GM21529 (cell line): ENCODE results near the gene STRN.
"Not testable (repeated sequence)": the region's sequence is repeated elsewhere in the genome, so short reads cannot be mapped to it uniquely, and the experiment has no call there.

ENCODE experiments used
- ATAC-seq: cut with Tn5 transposase; IDR thresholded peaks from one replicate; pipeline ENCODE4 v1.9.1; 2021; ENCODE audit not compliant: unreplicated experiment

STRN gene

GRCh38 chr2:36964496-36965058, 1.8 kb downstream of the STRN start:
- no peak for ATAC-seq

GRCh38 chr2:36963734-36964133, 2.6 kb downstream of the STRN start:
- ATAC-seq: no peak

GRCh38 chr2:36963106-36963505, 3.2 kb downstream of the STRN start:
- ATAC-seq: no peak

GRCh38 chr2:36960773-36961172, 5.6 kb downstream of the STRN start:
- no peak for ATAC-seq

- no peak for ATAC-seq
Measured at GRCh38 chr2:36960005-36960675, 6.2 kb downstream of the STRN start.

- ATAC-seq: no peak
Measured at GRCh38 chr2:36954977-36955607, 11.2 kb downstream of the STRN start.

- no peak for ATAC-seq
Measured at GRCh38 chr2:36952748-36953197, 13.6 kb downstream of the STRN start.

- ATAC-seq: no peak
Measured at GRCh38 chr2:36951574-36951973, 14.8 kb downstream of the STRN start.

- ATAC-seq: no peak
Measured at GRCh38 chr2:36951027-36951518, 15.3 kb downstream of the STRN start.

GRCh38 chr2:36949845-36950244, 16.5 kb downstream of the STRN start:
- no peak for ATAC-seq

- ATAC-seq: not testable (repeated sequence)
Measured at GRCh38 chr2:36945240-36945639, 21.1 kb downstream of the STRN start.

- no peak for ATAC-seq
Measured at GRCh38 chr2:36941867-36942266, 24.5 kb downstream of the STRN start.

- ATAC-seq: not testable (repeated sequence)
Measured at GRCh38 chr2:36936526-36936925, 29.8 kb downstream of the STRN start.

GRCh38 chr2:36931688-36932087, 34.6 kb downstream of the STRN start:
- not testable (repeated sequence) for ATAC-seq

GRCh38 chr2:36930787-36931410, 35.4 kb downstream of the STRN start:
- not testable (repeated sequence) for ATAC-seq

- not testable (repeated sequence) for ATAC-seq
Measured at GRCh38 chr2:36926175-36927132, 39.9 kb downstream of the STRN start.

GRCh38 chr2:36922629-36923028, 43.7 kb downstream of the STRN start:
- ATAC-seq: not testable (repeated sequence)

- ATAC-seq: no peak
Measured at GRCh38 chr2:36921984-36922383, 44.4 kb downstream of the STRN start.

GRCh38 chr2:36919041-36919837, 47.1 kb downstream of the STRN start:
- no peak for ATAC-seq

- no peak for ATAC-seq
Measured at GRCh38 chr2:36918307-36918706, 48.0 kb downstream of the STRN start.
